ENCODE measurements around the gene ADA. TPM values are rescaled to one million over a fixed set of nuclear protein-coding genes. Genes with fewer than 3 reads are reported as not detected.

ADA gene
- total RNA-seq, 1 donor = 15.9 TPM

DNA sequence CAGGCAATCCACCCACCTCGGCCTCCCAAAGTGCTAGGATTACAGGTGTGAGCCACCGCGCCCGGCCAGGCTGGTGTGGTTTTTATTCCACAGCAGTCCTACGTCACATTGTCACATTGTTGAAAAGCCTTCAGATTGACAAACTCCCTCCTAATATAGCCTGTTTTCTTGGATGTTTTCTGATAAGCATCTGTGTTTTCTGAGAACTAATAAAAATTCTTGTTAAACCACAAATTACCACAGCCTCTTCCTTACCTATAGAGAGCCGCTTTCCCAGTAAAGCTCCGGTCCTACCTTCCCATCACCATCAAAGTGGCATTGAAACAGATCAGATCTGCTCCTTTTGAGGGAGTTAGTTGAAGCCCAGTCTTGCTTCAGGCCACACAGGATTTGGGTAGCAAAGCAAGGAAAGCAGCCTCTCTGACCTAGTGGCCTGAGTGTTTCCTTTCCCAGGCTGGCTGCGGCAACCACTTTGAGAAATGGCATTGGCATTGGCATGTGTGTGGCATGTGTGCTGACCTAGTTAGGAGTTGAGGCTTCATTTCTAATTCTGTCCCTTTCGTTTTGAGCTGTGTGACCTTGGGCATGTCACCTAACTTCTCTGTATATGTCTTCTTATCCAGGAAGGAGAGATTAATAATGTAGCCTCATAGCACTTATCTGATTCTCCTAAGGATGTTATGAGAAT is 70.8 kb downstream of the ADA start:
- no peaks in the 10 kb centered on the region for H3K27me3 ChIP-seq (ENCODE audit: insufficient read depth, low read length)
- H3K4me3 ChIP-seq (ENCODE audit: insufficient read depth, low read length) = no peak overlapping the region
- H3K4me1 ChIP-seq (ENCODE audit: insufficient read depth, low read length) = peaks cover 47% of the 10 kb centered on the region
- peak overlapping the region; percentile 93 for H3K4me2 ChIP-seq (ENCODE audit: insufficient read depth, low read length)
- TF ChIP-seq CTCF (IDR thresholded peaks at IDR 0.05; ENCODE audit: extremely low read depth, low read depth, low read length) = no peak
- DNase-seq (ENCODE audit: insufficient read length, low spot score, missing footprints) = no peak
- H3K9me3 ChIP-seq (ENCODE audit: low read depth, low read length) = no peaks in the 10 kb centered on the region
- peak overlapping the region; percentile 94 for H3K27ac ChIP-seq (ENCODE audit: low read depth, low read length)
- H3K79me2 ChIP-seq (ENCODE audit: insufficient read depth, low read length) = peaks cover 28% of the 10 kb centered on the region
- no peak overlapping the region for H2AFZ ChIP-seq (ENCODE audit: low read length)
- H3K36me3 ChIP-seq (ENCODE audit: insufficient read depth, low read length) = no peaks in the 10 kb centered on the region
- no peaks in the 10 kb centered on the region for H4K20me1 ChIP-seq (ENCODE audit: insufficient read depth, low read length)

GRCh38 chr20:44579313-44580081 is 72.0 kb downstream of the ADA start:
- Histone ChIP-seq H3K79me2 (ENCODE audit: insufficient read depth, low read length) (peaks cover 20% of the 10 kb centered on the region), H3K4me1 (ENCODE audit: insufficient read depth, low read length) (peaks cover 47% of the 10 kb centered on the region)

GRCh38 chr20:44576297-44576696 is 75.2 kb downstream of the ADA start:
- no peak for DNase-seq (ENCODE audit: insufficient read length, low spot score, missing footprints)
- H3K9me3 ChIP-seq (ENCODE audit: low read depth, low read length) = no peaks in the 10 kb centered on the region
- H3K27me3 ChIP-seq (ENCODE audit: insufficient read depth, low read length) = no peaks in the 10 kb centered on the region
- TF ChIP-seq CTCF (IDR thresholded peaks at IDR 0.05; ENCODE audit: extremely low read depth, low read depth, low read length) = peak; percentile 64
- peaks cover 45% of the 10 kb centered on the region for H3K4me1 ChIP-seq (ENCODE audit: insufficient read depth, low read length)
- no peak overlapping the region for H2AFZ ChIP-seq (ENCODE audit: low read length)
- no peaks in the 10 kb centered on the region for H3K36me3 ChIP-seq (ENCODE audit: insufficient read depth, low read length)
- peak overlapping the region; percentile 96 for H3K27ac ChIP-seq (ENCODE audit: low read depth, low read length)
- peak overlapping the region; percentile 62 for H3K4me2 ChIP-seq (ENCODE audit: insufficient read depth, low read length)
- no peaks in the 10 kb centered on the region for H4K20me1 ChIP-seq (ENCODE audit: insufficient read depth, low read length)
- H3K79me2 ChIP-seq (ENCODE audit: insufficient read depth, low read length) = peaks cover 6% of the 10 kb centered on the region
- H3K4me3 ChIP-seq (ENCODE audit: insufficient read depth, low read length) = peak overlapping the region; percentile 34

More at GRCh38 chr20:44579313-44580081, 72.0 kb downstream of the ADA start:
- peak overlapping the region; percentile 13 for H2AFZ ChIP-seq (ENCODE audit: low read length)
- no peaks in the 10 kb centered on the region for H3K36me3 ChIP-seq (ENCODE audit: insufficient read depth, low read length)
- no peak overlapping the region for H3K4me3 ChIP-seq (ENCODE audit: insufficient read depth, low read length)
- H4K20me1 ChIP-seq (ENCODE audit: insufficient read depth, low read length) = no peaks in the 10 kb centered on the region
- no peaks in the 10 kb centered on the region for H3K9me3 ChIP-seq (ENCODE audit: low read depth, low read length)
- no peaks in the 10 kb centered on the region for H3K27me3 ChIP-seq (ENCODE audit: insufficient read depth, low read length)
- peak; percentile 71 for DNase-seq (ENCODE audit: insufficient read length, low spot score, missing footprints)
- H3K4me2 ChIP-seq (ENCODE audit: insufficient read depth, low read length) = peak overlapping the region; percentile 6
- H3K27ac ChIP-seq (ENCODE audit: low read depth, low read length) = peak overlapping the region; percentile 45
- no peak for TF ChIP-seq CTCF (IDR thresholded peaks at IDR 0.05; ENCODE audit: extremely low read depth, low read depth, low read length)

DNA sequence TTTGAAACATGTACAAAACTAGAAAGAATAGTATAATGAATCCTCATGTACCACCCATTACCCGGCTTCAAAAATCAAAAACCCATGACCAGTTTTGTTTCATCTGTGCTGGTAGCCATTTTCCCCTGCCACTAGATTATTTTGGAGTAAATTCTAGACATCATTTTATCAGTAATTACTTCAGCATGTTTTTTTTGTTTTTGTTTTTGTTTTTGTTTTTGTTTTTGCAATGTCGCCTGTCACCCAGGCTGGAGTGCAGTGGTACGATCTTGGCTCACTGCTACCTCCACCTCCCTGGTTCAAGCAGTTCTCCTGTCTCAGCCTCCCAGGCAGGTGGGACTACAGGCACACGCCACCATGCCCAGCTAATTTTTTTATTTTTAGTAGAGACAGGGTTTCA is 77.1 kb downstream of the ADA start:
- Histone ChIP-seq H3K27me3 (ENCODE audit: insufficient read depth, low read length) (no peaks in the 10 kb centered on the region), H3K36me3 (ENCODE audit: insufficient read depth, low read length) (no peaks in the 10 kb centered on the region), H4K20me1 (ENCODE audit: insufficient read depth, low read length) (no peaks in the 10 kb centered on the region), H2AFZ (ENCODE audit: low read length) (no peak overlapping the region), H3K27ac (ENCODE audit: low read depth, low read length) (no peak overlapping the region), H3K4me1 (ENCODE audit: insufficient read depth, low read length) (peaks cover 28% of the 10 kb centered on the region), H3K4me2 (ENCODE audit: insufficient read depth, low read length) (no peak overlapping the region), H3K79me2 (ENCODE audit: insufficient read depth, low read length) (peaks cover 7% of the 10 kb centered on the region), H3K9me3 (ENCODE audit: low read depth, low read length) (no peaks in the 10 kb centered on the region), H3K4me3 (ENCODE audit: insufficient read depth, low read length) (no peak overlapping the region)
- no peak for DNase-seq (ENCODE audit: insufficient read length, low spot score, missing footprints)
- no peak for TF ChIP-seq CTCF (IDR thresholded peaks at IDR 0.05; ENCODE audit: extremely low read depth, low read depth, low read length)
